Muscle layer of duodenum (tissue), 2 donors: ENCODE results near the gene ATP6V1A.
"Not testable (repeated sequence)": the region's sequence is repeated elsewhere in the genome, so short reads cannot be mapped to it uniquely, and the experiment has no call there.

Experiments used
- H3K27ac ChIP-seq: one replicate; pipeline ENCODE4 v1.7.0; 2013; ENCODE audit warnings: mild to moderate bottlenecking, low read length
- H3K27me3 ChIP-seq: one replicate; pipeline ENCODE4 v1.7.0; 2013; ENCODE audit warnings: low read depth, mild to moderate bottlenecking, control low read depth, low read length
- H3K36me3 ChIP-seq, 2 donors: one replicate each; pipeline ENCODE4 v1.7.0; 2013; ENCODE audit warnings: low read length in 2 of 2, control low read depth in 1 of 2, mild to moderate bottlenecking in 1 of 2; ENCODE audit not compliant: insufficient read depth in 2 of 2, control insufficient read depth in 1 of 2
- H3K4me1 ChIP-seq, 2 donors: one replicate each; pipeline ENCODE4 v1.7.0; 2013; ENCODE audit warnings: low read length in 2 of 2, mild to moderate bottlenecking in 2 of 2, control low read depth in 1 of 2, moderate library complexity in 1 of 2; ENCODE audit not compliant: insufficient read depth in 2 of 2, control insufficient read depth in 1 of 2
- H3K4me3 ChIP-seq, 2 donors: one replicate each; pipeline ENCODE4 v1.7.0; 2013; ENCODE audit warnings: low read length in 2 of 2, low read depth in 1 of 2, mild to moderate bottlenecking in 1 of 2
- H3K9me3 ChIP-seq, 2 donors: one replicate each; pipeline ENCODE4 v1.7.0; 2013; ENCODE audit warnings: low read length in 2 of 2, control low read depth in 1 of 2, mild to moderate bottlenecking in 1 of 2; ENCODE audit not compliant: control insufficient read depth in 1 of 2
- donor health status: healthy.

ATP6V1A gene

GRCh38 chr3:113829576-113830354 lies 82.9 kb downstream of the ATP6V1A start:
- Histone ChIP-seq H3K4me1 (no peaks in the 10 kb centered on the region), H3K4me3 (no peak overlapping the region), H3K36me3 (no peaks in the 10 kb centered on the region), H3K27me3 (no peaks in the 10 kb centered on the region), H3K27ac (no peak overlapping the region), H3K9me3 (no peaks in the 10 kb centered on the region)

GRCh38 chr3:113831103-113831355 lies 84.2 kb downstream of the ATP6V1A start:
- no peaks in the 10 kb centered on the region for H3K9me3 ChIP-seq
- H3K4me1 ChIP-seq: no peaks in the 10 kb centered on the region
- no peak overlapping the region for H3K4me3 ChIP-seq
- no peaks in the 10 kb centered on the region for H3K27me3 ChIP-seq
- no peak overlapping the region for H3K27ac ChIP-seq
- H3K36me3 ChIP-seq: no peaks in the 10 kb centered on the region

GRCh38 chr3:113832477-113833164 lies 85.8 kb downstream of the ATP6V1A start:
- no peaks in the 10 kb centered on the region for H3K4me1 ChIP-seq
- H3K27me3 ChIP-seq: no peaks in the 10 kb centered on the region
- H3K4me3 ChIP-seq: no peak overlapping the region
- H3K27ac ChIP-seq: no peak overlapping the region
- no peaks in the 10 kb centered on the region for H3K36me3 ChIP-seq
- no peaks in the 10 kb centered on the region for H3K9me3 ChIP-seq

- H3K27ac ChIP-seq: no peak overlapping the region
- no peaks in the 10 kb centered on the region for H3K4me1 ChIP-seq
- no peaks in the 10 kb centered on the region for H3K36me3 ChIP-seq
- H3K4me3 ChIP-seq: no peak overlapping the region
- H3K27me3 ChIP-seq: no peaks in the 10 kb centered on the region
- no peaks in the 10 kb centered on the region for H3K9me3 ChIP-seq
These were observed 88.1 kb downstream of the ATP6V1A start for GRCh38 chr3:113834983-113835382.

DNA sequence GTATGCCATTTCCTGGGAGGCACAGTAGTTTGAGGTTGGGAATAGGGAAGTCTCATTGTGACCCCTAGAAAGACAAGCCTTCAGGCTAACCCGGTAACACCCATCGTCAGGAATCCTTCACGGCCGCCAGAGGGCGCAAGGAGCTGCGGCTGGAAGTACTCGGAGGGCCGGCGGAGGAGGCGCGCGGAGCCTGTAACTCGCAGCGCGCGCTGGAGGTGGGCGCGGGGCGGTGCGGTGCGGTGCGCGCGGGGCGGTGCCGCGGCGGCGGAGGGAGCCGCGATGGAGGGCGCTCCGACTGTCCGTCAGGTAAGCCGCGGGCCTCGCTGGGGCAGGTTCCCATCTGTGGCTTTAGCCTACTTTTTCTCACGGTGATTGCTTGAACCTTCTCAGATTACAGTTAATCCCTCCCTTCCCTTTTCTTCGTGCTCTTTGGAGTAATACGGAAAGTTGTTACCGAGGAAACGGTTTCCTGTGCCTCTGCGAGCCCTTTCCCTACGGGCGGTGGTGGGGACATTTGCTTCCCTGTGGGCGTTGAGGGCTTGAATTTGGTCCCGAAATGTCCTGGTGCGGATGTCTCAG lies 91.9 kb downstream of the ATP6V1A start, which contains the start of gene GRAMD1C:
TSS of gene GRAMD1C (plus strand) at position 158 of the 579 bp plus-strand sequence. CDS start at position 280, 122 bp downstream.
- Histone ChIP-seq H3K4me1 (no peaks in the 10 kb centered on the region), H3K27ac (peak within 1 kb of the TSS; percentile 27), H3K36me3 (no peaks in the 10 kb centered on the region), H3K4me3 (peak within 1 kb of the TSS; percentile 73 to 85), H3K27me3 (no peaks in the 10 kb centered on the region), H3K9me3 (no peaks in the 10 kb centered on the region)

GRCh38 chr3:113839551-113839950 lies 92.7 kb downstream of the ATP6V1A start:
- Histone ChIP-seq H3K9me3 (no peaks in the 10 kb centered on the region), H3K36me3 (no peaks in the 10 kb centered on the region), H3K27ac (no peak overlapping the region), H3K27me3 (no peaks in the 10 kb centered on the region), H3K4me1 (no peaks in the 10 kb centered on the region), H3K4me3 (peak overlapping the region; percentile 73 to 85)

DNA sequence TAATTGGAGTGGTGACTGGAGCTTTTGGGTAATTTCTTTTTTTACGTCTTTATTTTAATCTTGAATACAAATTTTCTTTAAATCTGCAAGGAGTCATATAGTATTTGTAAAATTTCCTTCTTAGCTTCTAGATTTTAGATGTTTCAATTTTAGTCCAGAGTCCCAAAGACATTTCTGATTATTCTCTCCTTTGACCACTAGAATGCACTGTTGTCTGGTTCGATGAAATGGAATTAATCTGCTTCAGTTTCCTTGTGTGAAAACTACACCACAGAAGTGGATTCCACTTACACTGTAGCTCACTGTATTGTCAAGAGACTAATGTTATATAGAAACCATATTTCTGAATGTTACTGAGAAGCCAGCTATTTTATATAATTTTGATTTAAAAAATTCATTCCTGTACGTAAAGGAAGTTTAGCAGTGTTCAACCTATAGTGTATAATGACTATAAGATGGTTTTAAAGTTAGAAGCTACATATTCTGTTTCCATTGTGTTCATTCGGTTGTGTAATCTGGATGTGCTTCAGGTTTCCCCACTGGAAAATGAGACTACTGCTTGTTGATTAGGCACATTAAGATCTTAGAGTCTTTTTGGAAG lies 97.9 kb downstream of the ATP6V1A start:
- H3K36me3 ChIP-seq: no peaks in the 10 kb centered on the region
- H3K27ac ChIP-seq: no peak overlapping the region

DNA sequence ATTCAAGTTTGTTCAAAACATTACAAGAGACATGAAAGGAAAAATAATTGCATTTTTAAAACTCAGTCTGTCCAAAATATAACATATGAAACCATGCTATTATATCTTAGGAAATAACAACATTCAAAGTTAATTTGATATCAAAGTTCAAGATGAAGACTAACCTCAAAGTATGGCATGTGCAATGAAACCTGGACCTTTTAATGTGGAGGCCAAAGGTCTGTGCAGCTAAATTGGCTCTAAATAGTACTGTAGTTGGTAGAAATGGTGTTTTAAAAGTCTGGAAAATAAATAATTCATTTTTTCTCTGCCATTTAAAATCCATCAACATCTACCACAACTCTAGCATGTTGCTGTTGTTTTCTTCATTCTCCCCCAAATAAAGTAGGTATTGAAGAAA lies 100.4 kb downstream of the ATP6V1A start:
- Histone ChIP-seq H3K36me3 (no peaks in the 10 kb centered on the region), H3K4me1 (no peaks in the 10 kb centered on the region), H3K27me3 (no peaks in the 10 kb centered on the region), H3K9me3 (no peaks in the 10 kb centered on the region), H3K4me3 (no peak overlapping the region), H3K27ac (no peak overlapping the region)

More for the DNA sequence above, 97.9 kb downstream of the ATP6V1A start:
- no peaks in the 10 kb centered on the region for H3K27me3 ChIP-seq
- H3K4me3 ChIP-seq: no peak overlapping the region
- H3K9me3 ChIP-seq: no peaks in the 10 kb centered on the region
- H3K4me1 ChIP-seq: no peaks in the 10 kb centered on the region

DNA sequence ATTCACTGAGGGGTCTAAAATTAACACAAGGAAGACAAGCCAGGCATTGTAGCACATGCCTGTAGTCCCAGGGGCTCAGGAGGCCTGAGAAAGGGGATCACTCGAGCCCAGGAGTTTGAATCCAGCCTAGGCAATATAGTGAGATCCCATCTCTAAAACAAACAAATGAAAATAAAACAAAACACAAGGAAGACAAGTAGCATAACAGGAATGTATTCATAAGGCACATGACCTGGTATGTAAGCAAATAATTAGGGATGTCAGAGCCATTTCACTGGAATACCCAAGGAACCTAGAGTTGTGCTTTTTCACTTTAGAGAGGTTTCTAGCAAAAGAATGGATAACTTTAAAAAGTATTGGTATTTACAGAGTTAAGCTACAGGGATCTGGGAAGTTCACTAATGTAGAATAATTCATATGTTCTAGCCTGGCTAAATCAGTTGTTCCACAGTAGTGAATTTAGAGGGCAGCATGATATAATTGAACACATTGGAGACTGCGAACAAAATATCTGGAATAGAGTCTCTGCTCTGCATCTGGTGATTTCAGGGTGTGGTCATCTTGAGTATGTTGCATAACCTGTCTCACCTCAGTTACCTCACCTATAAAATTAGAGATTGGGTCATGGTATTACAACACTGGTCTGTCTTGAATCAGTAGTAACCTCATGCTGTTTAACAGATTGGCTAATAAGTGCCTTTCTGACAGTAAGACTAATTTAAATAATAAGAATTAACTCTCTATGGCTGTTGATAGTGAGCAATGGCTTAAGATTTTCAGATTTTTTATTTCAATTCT lies 101.0 kb downstream of the ATP6V1A start:
- H3K27ac ChIP-seq: no peak overlapping the region
- no peak overlapping the region for H3K4me3 ChIP-seq
- no peaks in the 10 kb centered on the region for H3K36me3 ChIP-seq
- H3K9me3 ChIP-seq: no peaks in the 10 kb centered on the region
- H3K4me1 ChIP-seq: no peaks in the 10 kb centered on the region
- no peaks in the 10 kb centered on the region for H3K27me3 ChIP-seq

DNA sequence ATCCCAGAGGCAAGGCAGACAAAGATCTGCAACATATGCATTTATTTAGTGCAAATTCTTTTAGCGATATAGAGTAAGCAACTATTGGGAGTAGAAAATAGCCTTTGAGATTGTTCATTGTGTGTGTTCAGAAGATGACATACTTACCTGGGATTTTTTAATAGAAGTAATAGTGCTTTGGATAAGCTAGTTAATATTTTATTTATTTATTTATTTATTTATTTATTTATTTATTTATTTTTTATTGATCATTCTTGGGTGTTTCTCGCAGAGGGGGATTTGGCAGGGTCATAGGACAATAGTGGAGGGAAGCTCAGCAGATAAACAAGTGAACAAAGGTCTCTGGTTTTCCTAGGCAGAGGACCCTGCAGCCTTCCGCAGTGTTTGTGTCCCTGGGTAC lies 102.2 kb downstream of the ATP6V1A start:
- H3K4me1 ChIP-seq, H3K36me3 ChIP-seq, H3K27ac ChIP-seq, H3K27me3 ChIP-seq, H3K9me3 ChIP-seq, H3K4me3 ChIP-seq: not testable (repeated sequence)

DNA sequence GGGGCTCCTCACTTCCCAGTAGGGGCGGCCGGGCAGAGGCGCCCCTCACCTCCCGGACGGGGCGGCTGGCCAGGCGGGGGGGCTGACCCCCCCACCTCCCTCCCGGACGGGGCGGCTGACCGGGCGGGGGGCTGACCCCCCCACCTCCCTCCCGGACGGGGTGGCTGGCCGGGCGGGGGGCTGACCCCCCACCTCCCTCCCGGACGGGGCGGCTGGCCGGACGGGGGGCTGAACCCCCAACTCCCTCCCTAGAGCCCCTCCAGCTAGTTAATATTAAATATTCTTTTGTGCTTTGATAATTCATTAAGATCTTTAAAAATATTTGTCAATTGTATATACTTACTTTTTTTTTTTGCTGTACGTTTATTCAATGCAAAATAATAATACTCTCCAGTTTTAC lies 103.0 kb downstream of the ATP6V1A start:
- not testable (repeated sequence) for H3K36me3 ChIP-seq, H3K27me3 ChIP-seq, H3K4me1 ChIP-seq, H3K9me3 ChIP-seq, H3K27ac ChIP-seq, H3K4me3 ChIP-seq
